Measurements from ENCODE around the gene SP3.

SP3 gene

GRCh38 chr2:173996766-173997165, 31.6 kb upstream of the SP3 start:
- no peaks in the 10 kb centered on the region for H3K27me3 ChIP-seq (ENCODE audit: insufficient read depth, low read length)
- H3K36me3 ChIP-seq (ENCODE audit: insufficient read depth, low read length), result no peaks in the 10 kb centered on the region
- H2AFZ ChIP-seq (ENCODE audit: low read length, unreplicated experiment), result no peak overlapping the region
- no peak overlapping the region for H3K27ac ChIP-seq (ENCODE audit: low read depth, low read length)
- peaks cover 8% of the 10 kb centered on the region for H3K4me1 ChIP-seq (ENCODE audit: control insufficient read depth, insufficient read depth, low read length, unreplicated experiment)
- H3K4me3 ChIP-seq (ENCODE audit: low read depth, low read length), result no peak overlapping the region
- H3K79me2 ChIP-seq (ENCODE audit: control insufficient read depth, insufficient read depth, low read length, unreplicated experiment), result no peaks in the 10 kb centered on the region

GRCh38 chr2:173993459-173993858, 28.3 kb upstream of the SP3 start:
- no peak overlapping the region for H3K4me3 ChIP-seq (ENCODE audit: low read depth, low read length)
- H3K79me2 ChIP-seq (ENCODE audit: control insufficient read depth, insufficient read depth, low read length, unreplicated experiment), result no peaks in the 10 kb centered on the region
- peaks cover 16% of the 10 kb centered on the region for H3K4me1 ChIP-seq (ENCODE audit: control insufficient read depth, insufficient read depth, low read length, unreplicated experiment)
- H3K27ac ChIP-seq (ENCODE audit: low read depth, low read length), result no peak overlapping the region
- no peaks in the 10 kb centered on the region for H3K36me3 ChIP-seq (ENCODE audit: insufficient read depth, low read length)
- H3K27me3 ChIP-seq (ENCODE audit: insufficient read depth, low read length), result no peaks in the 10 kb centered on the region
- no peak overlapping the region for H2AFZ ChIP-seq (ENCODE audit: low read length, unreplicated experiment)

GRCh38 chr2:173991856-173992588, 26.8 kb upstream of the SP3 start:
- Histone ChIP-seq H3K79me2 (ENCODE audit: control insufficient read depth, insufficient read depth, low read length, unreplicated experiment) (no peaks in the 10 kb centered on the region), H3K4me3 (ENCODE audit: low read depth, low read length) (peak overlapping the region; percentile 34), H3K27ac (ENCODE audit: low read depth, low read length) (peak overlapping the region; percentile 76), H3K36me3 (ENCODE audit: insufficient read depth, low read length) (no peaks in the 10 kb centered on the region), H2AFZ (ENCODE audit: low read length, unreplicated experiment) (no peak overlapping the region), H3K4me1 (ENCODE audit: control insufficient read depth, insufficient read depth, low read length, unreplicated experiment) (peaks cover 18% of the 10 kb centered on the region), H3K27me3 (ENCODE audit: insufficient read depth, low read length) (no peaks in the 10 kb centered on the region)

- Histone ChIP-seq H3K79me2 (ENCODE audit: control insufficient read depth, insufficient read depth, low read length, unreplicated experiment) (no peaks in the 10 kb centered on the region), H3K27ac (ENCODE audit: low read depth, low read length) (peak overlapping the region; percentile 76), H3K36me3 (ENCODE audit: insufficient read depth, low read length) (no peaks in the 10 kb centered on the region), H3K27me3 (ENCODE audit: insufficient read depth, low read length) (no peaks in the 10 kb centered on the region), H2AFZ (ENCODE audit: low read length, unreplicated experiment) (peak overlapping the region; percentile 19), H3K4me1 (ENCODE audit: control insufficient read depth, insufficient read depth, low read length, unreplicated experiment) (peaks cover 23% of the 10 kb centered on the region), H3K4me3 (ENCODE audit: low read depth, low read length) (peak overlapping the region; percentile 34)
Measured at GRCh38 chr2:173990970-173991819, 26.0 kb upstream of the SP3 start.

- Histone ChIP-seq H3K27ac (ENCODE audit: low read depth, low read length) (no peak overlapping the region), H3K79me2 (ENCODE audit: control insufficient read depth, insufficient read depth, low read length, unreplicated experiment) (no peaks in the 10 kb centered on the region), H2AFZ (ENCODE audit: low read length, unreplicated experiment) (no peak overlapping the region), H3K27me3 (ENCODE audit: insufficient read depth, low read length) (no peaks in the 10 kb centered on the region), H3K4me1 (ENCODE audit: control insufficient read depth, insufficient read depth, low read length, unreplicated experiment) (peaks cover 23% of the 10 kb centered on the region), H3K36me3 (ENCODE audit: insufficient read depth, low read length) (no peaks in the 10 kb centered on the region), H3K4me3 (ENCODE audit: low read depth, low read length) (no peak overlapping the region)
Measured at GRCh38 chr2:173990245-173990644, 25.1 kb upstream of the SP3 start.

- no peak overlapping the region for H3K27ac ChIP-seq (ENCODE audit: low read depth, low read length)
- peaks cover 23% of the 10 kb centered on the region for H3K4me1 ChIP-seq (ENCODE audit: control insufficient read depth, insufficient read depth, low read length, unreplicated experiment)
- no peaks in the 10 kb centered on the region for H3K79me2 ChIP-seq (ENCODE audit: control insufficient read depth, insufficient read depth, low read length, unreplicated experiment)
- no peaks in the 10 kb centered on the region for H3K36me3 ChIP-seq (ENCODE audit: insufficient read depth, low read length)
- no peak overlapping the region for H2AFZ ChIP-seq (ENCODE audit: low read length, unreplicated experiment)
- no peak overlapping the region for H3K4me3 ChIP-seq (ENCODE audit: low read depth, low read length)
- H3K27me3 ChIP-seq (ENCODE audit: insufficient read depth, low read length), result no peaks in the 10 kb centered on the region
Measured at GRCh38 chr2:173989884-173990215, 24.7 kb upstream of the SP3 start.

GRCh38 chr2:173989160-173989883, 24.1 kb upstream of the SP3 start:
- H3K79me2 ChIP-seq (ENCODE audit: control insufficient read depth, insufficient read depth, low read length, unreplicated experiment), result no peaks in the 10 kb centered on the region
- H3K36me3 ChIP-seq (ENCODE audit: insufficient read depth, low read length), result no peaks in the 10 kb centered on the region
- H2AFZ ChIP-seq (ENCODE audit: low read length, unreplicated experiment), result no peak overlapping the region
- no peaks in the 10 kb centered on the region for H3K27me3 ChIP-seq (ENCODE audit: insufficient read depth, low read length)
- no peak overlapping the region for H3K27ac ChIP-seq (ENCODE audit: low read depth, low read length)
- H3K4me3 ChIP-seq (ENCODE audit: low read depth, low read length), result no peak overlapping the region
- peaks cover 23% of the 10 kb centered on the region for H3K4me1 ChIP-seq (ENCODE audit: control insufficient read depth, insufficient read depth, low read length, unreplicated experiment)

GRCh38 chr2:173986805-173987204, 21.6 kb upstream of the SP3 start:
- H3K36me3 ChIP-seq (ENCODE audit: insufficient read depth, low read length), result no peaks in the 10 kb centered on the region
- no peak overlapping the region for H3K4me3 ChIP-seq (ENCODE audit: low read depth, low read length)
- H3K79me2 ChIP-seq (ENCODE audit: control insufficient read depth, insufficient read depth, low read length, unreplicated experiment), result no peaks in the 10 kb centered on the region
- no peak overlapping the region for H2AFZ ChIP-seq (ENCODE audit: low read length, unreplicated experiment)
- no peaks in the 10 kb centered on the region for H3K27me3 ChIP-seq (ENCODE audit: insufficient read depth, low read length)
- no peak overlapping the region for H3K27ac ChIP-seq (ENCODE audit: low read depth, low read length)
- peaks cover 33% of the 10 kb centered on the region for H3K4me1 ChIP-seq (ENCODE audit: control insufficient read depth, insufficient read depth, low read length, unreplicated experiment)

GRCh38 chr2:173985605-173985992, 20.4 kb upstream of the SP3 start:
- Histone ChIP-seq H3K36me3 (ENCODE audit: insufficient read depth, low read length) (no peaks in the 10 kb centered on the region), H3K4me3 (ENCODE audit: low read depth, low read length) (no peak overlapping the region), H3K4me1 (ENCODE audit: control insufficient read depth, insufficient read depth, low read length, unreplicated experiment) (peaks cover 25% of the 10 kb centered on the region), H3K27me3 (ENCODE audit: insufficient read depth, low read length) (no peaks in the 10 kb centered on the region), H2AFZ (ENCODE audit: low read length, unreplicated experiment) (no peak overlapping the region), H3K27ac (ENCODE audit: low read depth, low read length) (no peak overlapping the region), H3K79me2 (ENCODE audit: control insufficient read depth, insufficient read depth, low read length, unreplicated experiment) (no peaks in the 10 kb centered on the region)

- H3K27ac ChIP-seq (ENCODE audit: low read depth, low read length), result no peak overlapping the region
- H2AFZ ChIP-seq (ENCODE audit: low read length, unreplicated experiment), result no peak overlapping the region
- no peaks in the 10 kb centered on the region for H3K36me3 ChIP-seq (ENCODE audit: insufficient read depth, low read length)
- H3K79me2 ChIP-seq (ENCODE audit: control insufficient read depth, insufficient read depth, low read length, unreplicated experiment), result no peaks in the 10 kb centered on the region
- H3K4me1 ChIP-seq (ENCODE audit: control insufficient read depth, insufficient read depth, low read length, unreplicated experiment), result peaks cover 25% of the 10 kb centered on the region
- H3K4me3 ChIP-seq (ENCODE audit: low read depth, low read length), result no peak overlapping the region
- no peaks in the 10 kb centered on the region for H3K27me3 ChIP-seq (ENCODE audit: insufficient read depth, low read length)
Measured at GRCh38 chr2:173984866-173985604, 19.9 kb upstream of the SP3 start.

All from ACC112 (cell line).